HG02970 (cell line): Measurements from ENCODE around the gene IL17C.
A peak's percentile ranks its signal among the peaks of the same experiment; 100 is the strongest.

Experiments
- ATAC-seq: cut with Tn5 transposase; IDR thresholded peaks from one replicate; pipeline ENCODE4 v1.9.1; 2021; ENCODE audit warnings: mild to moderate bottlenecking, moderate library complexity, moderate number of reproducible peaks; ENCODE audit not compliant: unreplicated experiment, low FRiP score

The IL17C gene

GRCh38 chr16:88678224-88678979 is 40.0 kb downstream of the IL17C start:
- ATAC-seq = no peak

GRCh38 chr16:88680554-88681083 is 42.2 kb downstream of the IL17C start:
- no peak for ATAC-seq

DNA sequence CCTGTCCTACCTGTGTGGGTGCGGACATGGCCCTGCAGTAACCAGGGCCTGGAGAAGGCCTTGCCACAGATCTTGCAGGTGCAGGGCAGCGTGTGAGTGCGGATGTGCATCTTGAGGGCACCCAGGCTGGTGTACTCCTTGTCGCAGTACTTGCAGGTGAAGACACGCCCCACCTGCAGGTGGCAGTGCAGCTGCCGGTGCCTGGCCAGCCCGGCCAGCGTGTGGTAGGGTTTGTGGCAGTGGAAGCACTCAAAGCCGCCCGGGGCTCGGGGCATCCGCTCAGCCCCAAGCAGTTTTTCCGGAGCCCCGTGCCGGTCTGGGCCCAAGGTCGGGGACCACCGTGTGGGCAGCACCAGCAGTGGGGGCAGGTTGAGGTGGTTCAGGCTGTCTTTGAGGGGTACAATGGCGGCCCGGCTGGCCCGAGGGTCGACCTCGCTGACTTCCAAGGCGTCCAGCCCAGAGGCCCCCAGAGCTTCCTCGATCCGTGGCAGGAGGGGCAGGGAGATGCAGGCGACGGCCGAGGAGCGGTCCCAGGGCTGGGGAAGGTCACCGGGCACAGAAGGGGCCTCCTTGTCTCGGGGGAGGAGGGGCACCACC is 42.8 kb downstream of the IL17C start:
- ATAC-seq = peak; percentile 6

- ATAC-seq = peak; percentile 45
Observed at GRCh38 chr16:88681709-88682451, 43.5 kb downstream of the IL17C start.

- no peak for ATAC-seq
Observed at GRCh38 chr16:88684569-88685155, 46.3 kb downstream of the IL17C start.

DNA sequence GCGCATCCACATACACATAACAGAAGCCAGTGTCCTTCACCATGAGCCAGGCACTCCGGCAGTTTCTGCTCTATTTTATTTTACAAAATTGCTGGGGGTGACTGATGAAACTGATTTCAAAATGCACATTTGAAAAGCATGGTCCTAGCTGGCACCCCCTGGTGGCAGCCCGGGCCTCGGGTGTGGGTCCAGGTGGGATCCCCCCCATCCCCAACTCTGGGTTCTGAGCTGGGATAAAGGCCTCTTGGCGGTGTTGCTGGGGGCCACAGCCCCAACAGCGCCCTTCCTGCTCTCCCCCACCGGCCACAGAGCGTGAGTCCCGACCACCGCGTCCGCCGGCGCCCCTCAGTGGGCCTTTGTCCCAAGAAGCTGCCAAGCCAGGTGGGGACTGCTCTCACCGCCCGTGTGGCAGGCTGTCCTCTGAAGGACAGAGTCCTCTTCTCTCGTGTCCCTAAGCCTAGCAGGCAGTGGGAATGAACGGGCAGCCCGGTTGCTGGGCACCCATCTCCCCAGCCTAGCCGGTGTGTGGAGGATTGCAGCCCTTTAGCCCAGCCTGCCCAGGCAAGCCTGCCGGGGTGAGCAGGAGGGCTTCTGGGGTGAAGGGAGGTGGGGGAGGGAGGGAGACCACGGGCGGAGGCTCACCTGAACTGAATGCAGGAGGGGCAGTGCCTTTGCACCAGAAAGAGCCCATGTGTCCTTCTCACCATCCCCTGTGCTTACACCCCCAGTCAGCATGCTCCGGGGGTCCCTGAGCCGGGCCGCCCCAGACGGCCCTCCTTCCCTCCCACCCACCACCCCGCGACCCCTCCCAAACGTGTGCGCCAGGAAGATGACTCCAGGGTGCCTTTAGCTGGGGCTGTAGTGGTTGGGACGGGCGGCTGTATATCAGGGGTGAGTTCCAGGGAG is 47.0 kb downstream of the IL17C start:
- ATAC-seq = no peak

- ATAC-seq = peak; percentile 12
Observed at GRCh38 chr16:88686062-88686438, 47.7 kb downstream of the IL17C start.

DNA sequence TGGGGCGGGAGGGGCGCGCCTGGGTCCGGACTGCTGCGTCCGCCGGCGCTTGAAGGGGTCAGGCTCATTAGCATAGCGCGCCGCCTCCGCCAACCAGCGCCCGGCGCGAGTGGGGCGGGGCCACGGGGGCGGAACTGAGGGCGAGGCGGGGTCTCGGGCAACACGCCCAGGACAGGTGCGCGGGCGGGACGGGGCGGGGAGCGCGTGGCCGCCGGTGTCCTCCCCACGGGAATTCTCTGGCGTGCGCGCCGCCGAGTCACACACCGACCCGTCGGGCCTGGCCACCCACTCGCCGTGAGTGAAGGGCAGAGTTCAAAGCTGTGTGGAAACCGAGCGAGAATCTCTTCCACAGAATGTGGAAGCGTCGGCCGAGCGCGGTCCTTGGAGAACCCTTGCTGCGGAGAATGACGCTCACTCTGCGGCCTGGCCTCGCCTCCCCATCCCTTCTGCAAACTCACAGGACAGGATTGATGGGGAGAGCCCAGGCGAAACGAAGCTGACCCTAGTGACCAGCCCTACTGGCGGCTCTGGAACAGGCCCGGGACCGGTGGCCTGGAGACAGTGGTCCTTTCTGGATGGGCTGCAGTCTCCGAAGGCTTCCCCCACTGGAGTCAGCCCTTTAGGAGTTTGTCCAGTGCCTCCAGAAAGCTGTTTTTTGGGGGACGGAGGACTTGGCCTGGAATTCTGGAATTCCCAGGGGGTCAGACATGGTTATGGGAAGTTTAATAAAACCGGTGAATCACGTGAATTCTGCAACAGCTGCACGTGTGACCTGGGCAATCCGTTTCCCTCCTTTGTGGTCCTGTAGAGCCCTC is 48.3 kb downstream of the IL17C start, which contains the start of gene SNAI3:
TSS of gene SNAI3 (minus strand) at position 69 of the 815 bp plus-strand sequence. CDS start 101 bp downstream, outside the sequence.
- peak; percentile 74 for ATAC-seq

DNA sequence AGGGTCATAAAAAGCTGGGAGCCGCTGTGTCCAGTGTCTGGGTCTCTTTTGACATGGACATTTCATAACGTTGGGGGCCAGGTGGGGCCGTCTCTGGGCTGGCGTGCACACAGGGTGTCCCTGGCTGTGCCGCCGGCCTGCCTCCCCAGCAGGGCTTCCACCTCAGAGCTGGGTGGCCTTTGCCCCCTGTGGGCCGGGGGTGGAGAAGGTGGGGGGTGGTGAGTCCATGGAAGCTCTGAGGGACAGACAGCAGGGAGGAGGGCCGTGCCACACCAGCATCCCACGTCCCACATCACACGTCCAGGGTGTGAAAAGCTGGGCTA is 48.8 kb downstream of the IL17C start:
- no peak for ATAC-seq

DNA sequence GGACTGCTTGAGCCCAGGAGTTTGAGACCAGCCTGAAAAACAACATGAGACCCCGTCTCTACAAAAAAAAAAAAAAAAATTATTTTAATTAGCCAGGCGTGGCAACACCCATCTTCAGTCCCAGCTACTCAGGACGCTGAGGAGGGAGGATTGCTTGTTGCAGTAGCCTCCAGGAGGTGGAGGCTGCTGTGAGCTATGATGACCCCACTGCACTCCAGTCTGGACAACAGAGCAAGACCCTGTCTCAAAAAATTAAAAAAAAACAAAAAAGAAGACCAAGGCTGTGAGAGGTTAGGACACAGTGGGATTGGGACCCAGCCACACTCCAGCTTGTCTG is 49.3 kb downstream of the IL17C start:
- no peak for ATAC-seq

- ATAC-seq = no peak
Observed at GRCh38 chr16:88688013-88688778, 49.8 kb downstream of the IL17C start.
